A673 (cell line): Measurements from ENCODE around the gene WIPF2.

Experiments
- CTCF ChIP-seq: fragments of 300-800, 200-600 bp; sonication (generic); conservative IDR thresholded peaks from 2 replicates; pipeline ENCODE4 v1.5.1; 2017; ENCODE audit warnings: low read depth, mild to moderate bottlenecking, antibody characterized with exemption, low read length, moderate library complexity, mixed read lengths
- EZH2 ChIP-seq: fragments of 200-600 bp; sonication (generic); IDR thresholded peaks from 2 replicates; pipeline ENCODE4 v1.6.1; 2017; ENCODE audit warnings: borderline replicate concordance, low read depth, mild to moderate bottlenecking, mixed read lengths, antibody characterized with exemption, low read length; ENCODE audit not compliant: poor library complexity, severe bottlenecking

DNA sequence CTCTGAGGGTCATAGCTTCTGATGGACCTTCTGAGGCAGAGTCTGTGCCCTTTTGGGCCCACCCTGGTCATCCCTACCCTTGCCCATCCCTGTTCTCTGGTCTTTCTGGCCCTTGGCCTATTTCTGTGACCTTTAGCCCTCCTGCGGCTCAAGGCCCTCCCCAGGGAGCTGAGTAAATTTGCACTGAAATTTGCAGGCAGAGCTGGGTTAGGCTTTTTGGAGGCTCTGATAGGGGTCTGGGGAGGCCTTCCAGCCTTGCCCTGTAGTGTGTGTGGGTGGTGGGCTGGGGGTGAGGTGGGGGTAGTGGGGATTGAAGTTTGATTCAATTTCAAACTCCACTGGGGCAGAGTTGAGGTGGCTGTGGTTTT is 107.7 kb downstream of the WIPF2 start:
- TF ChIP-seq CTCF (no peak), EZH2 (no peak)
